Measurements from ENCODE around the gene ELF5. TPM values are rescaled to one million over a fixed set of nuclear protein-coding genes. Genes with fewer than 3 reads are reported as not detected.

Gene ELF5
- total and polyA plus RNA-seq, 9 donors = 0.07 to 2.8 (median 0.15) TPM; not detected in 4

DNA sequence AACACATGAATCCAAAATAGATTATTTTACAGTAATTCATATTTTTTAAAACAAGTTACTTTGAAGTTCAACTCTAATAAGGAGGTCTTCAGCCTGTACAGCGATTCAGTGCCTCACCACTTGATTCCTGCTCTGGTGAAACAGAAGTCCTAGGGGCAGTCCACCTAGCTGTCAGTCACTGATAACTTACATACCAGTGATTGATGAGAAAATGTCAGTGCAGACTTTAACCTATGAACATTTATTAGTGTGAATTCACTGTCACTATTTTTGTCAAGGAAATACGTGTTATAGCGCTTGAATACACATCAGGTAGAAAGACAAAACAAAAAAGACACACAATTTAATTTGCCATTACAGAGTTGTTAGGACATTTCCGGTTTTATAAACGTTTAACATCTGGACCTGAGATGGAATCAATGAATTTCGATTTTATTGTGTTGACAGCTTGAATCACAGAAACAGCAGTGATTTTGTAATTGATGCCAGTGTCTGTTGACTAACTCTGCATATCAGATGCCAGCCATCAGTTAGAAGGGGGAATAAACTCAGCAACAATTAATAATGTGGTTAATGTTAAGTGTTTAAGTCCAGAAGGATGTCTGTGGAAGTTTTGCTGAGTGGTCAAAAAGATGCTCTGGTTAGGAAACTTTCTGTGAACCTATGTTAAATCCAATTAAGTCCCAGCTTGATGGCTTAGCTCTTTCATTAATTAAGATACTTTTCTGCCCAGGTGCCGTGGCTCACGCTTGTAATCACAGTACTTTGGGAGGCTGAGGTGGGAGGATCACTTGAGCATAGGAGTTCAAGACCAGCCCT is 34.5 kb downstream of the ELF5 start:
- Histone ChIP-seq H3K4me3 (ENCODE audit: low read length) (no peak overlapping the region), H3K9me3 (replicated peaks; ENCODE audit: control insufficient read depth, low read depth, low read length) (no peaks in the 10 kb centered on the region), H3K27me3 (ENCODE audit: control insufficient read depth, insufficient read depth, low read length) (peaks cover 2% of the 10 kb centered on the region), H3K4me1 (ENCODE audit: control insufficient read depth, insufficient read depth, low read length) (peaks cover 6% of the 10 kb centered on the region), H3K36me3 (ENCODE audit: control insufficient read depth, insufficient read depth, low read length) (no peaks in the 10 kb centered on the region), H3K27ac (ENCODE audit: low read length) (no peak overlapping the region)
- no peak for DNase-seq
- 61% methylated on average over 3 of the region's 8 CpGs for WGBS (ENCODE audit: insufficient coverage)

DNA sequence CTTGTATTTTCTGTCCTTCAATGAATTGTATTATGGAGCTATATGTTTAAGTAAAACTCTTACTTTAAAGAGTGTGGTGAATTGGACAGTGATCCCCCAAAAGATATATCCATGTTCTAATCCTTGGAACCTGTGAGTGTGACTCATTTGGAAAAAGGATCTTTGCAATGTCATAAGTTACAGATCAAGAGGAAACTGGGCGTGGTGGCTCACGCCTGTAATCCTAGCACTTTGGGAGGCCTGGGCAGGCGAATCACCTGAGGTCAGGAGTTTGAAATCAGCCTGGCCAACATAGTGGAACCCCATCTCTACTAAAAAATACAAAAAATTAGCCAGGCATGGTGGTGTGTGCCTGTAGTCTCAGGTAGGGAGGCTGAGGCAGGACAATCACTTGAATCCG is 36.7 kb downstream of the ELF5 start:
- H3K27ac ChIP-seq (ENCODE audit: low read length) = no peak overlapping the region
- whole genome bisulfite sequencing (ENCODE audit: insufficient coverage) = 100% methylated on average over 1 of the region's 4 CpGs

DNA sequence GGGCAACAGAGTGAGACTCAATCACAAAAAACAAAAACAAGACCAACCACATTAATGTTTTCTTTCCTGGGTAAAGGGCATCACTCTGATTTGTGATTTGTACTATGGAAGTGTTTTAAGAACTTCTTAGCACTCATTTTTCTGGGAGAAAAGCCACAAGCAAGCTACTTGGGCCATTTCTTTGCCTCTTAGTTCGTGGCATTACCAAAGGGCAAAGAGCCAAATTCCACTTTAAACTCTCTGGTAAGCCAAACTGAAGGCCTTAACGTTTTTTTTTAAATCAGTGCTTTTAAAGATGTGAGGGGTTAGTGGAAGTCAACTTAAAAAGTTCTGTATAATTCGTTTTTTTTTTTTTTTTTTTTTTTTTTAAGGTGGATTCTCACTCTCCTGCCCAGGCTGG is 37.9 kb downstream of the ELF5 start:
- no peak for DNase-seq
- Histone ChIP-seq H3K4me1 (ENCODE audit: control insufficient read depth, insufficient read depth, low read length) (peaks cover 6% of the 10 kb centered on the region), H3K27me3 (ENCODE audit: control insufficient read depth, insufficient read depth, low read length) (peaks cover 2% of the 10 kb centered on the region), H3K9me3 (replicated peaks; ENCODE audit: control insufficient read depth, low read depth, low read length) (no peaks in the 10 kb centered on the region), H3K4me3 (ENCODE audit: low read length) (no peak overlapping the region), H3K36me3 (ENCODE audit: control insufficient read depth, insufficient read depth, low read length) (peaks cover 18% of the 10 kb centered on the region), H3K27ac (ENCODE audit: low read length) (no peak overlapping the region)
- 56% methylated on average over 1 of the region's 3 CpGs for WGBS (ENCODE audit: insufficient coverage)

More for the DNA sequence above, 36.7 kb downstream of the ELF5 start:
- no peak for DNase-seq
- H3K9me3 ChIP-seq (replicated peaks; ENCODE audit: control insufficient read depth, low read depth, low read length) = no peaks in the 10 kb centered on the region
- peaks cover 10% of the 10 kb centered on the region for H3K36me3 ChIP-seq (ENCODE audit: control insufficient read depth, insufficient read depth, low read length)
- peaks cover 6% of the 10 kb centered on the region for H3K4me1 ChIP-seq (ENCODE audit: control insufficient read depth, insufficient read depth, low read length)
- H3K4me3 ChIP-seq (ENCODE audit: low read length) = no peak overlapping the region
- H3K27me3 ChIP-seq (ENCODE audit: control insufficient read depth, insufficient read depth, low read length) = peaks cover 2% of the 10 kb centered on the region

DNA sequence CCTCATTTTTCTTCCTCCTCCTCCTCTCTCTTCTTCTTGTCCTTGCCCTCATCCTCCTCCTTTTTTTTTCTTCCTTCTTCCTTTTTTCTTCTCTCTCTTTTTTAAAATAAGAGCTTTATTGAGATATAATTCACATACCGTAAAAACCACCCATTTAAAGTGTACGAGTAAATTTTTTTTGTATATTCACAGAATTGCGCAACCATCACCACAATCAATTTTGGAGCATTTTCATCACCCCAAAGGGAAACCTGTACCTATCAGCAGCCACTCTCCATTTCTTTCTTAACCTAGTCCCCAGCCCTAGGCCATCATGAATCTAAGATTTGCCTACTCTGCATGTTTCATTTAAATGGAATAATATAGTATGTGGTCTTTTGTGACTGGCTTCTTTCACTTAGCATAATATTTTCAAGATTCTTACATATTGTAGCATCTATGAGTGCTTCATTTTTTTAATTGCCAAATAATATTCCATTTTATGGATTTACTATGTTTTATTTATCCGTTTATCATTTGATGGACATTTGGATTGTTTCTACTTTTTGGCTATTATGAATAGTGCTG is 39.9 kb downstream of the ELF5 start:
- Histone ChIP-seq H3K36me3 (ENCODE audit: control insufficient read depth, insufficient read depth, low read length) (peaks cover 35% of the 10 kb centered on the region), H3K9me3 (replicated peaks; ENCODE audit: control insufficient read depth, low read depth, low read length) (peaks cover 4% of the 10 kb centered on the region), H3K4me3 (ENCODE audit: low read length) (no peak overlapping the region), H3K4me1 (ENCODE audit: control insufficient read depth, insufficient read depth, low read length) (peaks cover 6% of the 10 kb centered on the region), H3K27ac (ENCODE audit: low read length) (no peak overlapping the region), H3K27me3 (ENCODE audit: control insufficient read depth, insufficient read depth, low read length) (no peaks in the 10 kb centered on the region)
- WGBS (ENCODE audit: insufficient coverage) = no CpG with 5 or more reads among the region's 4 CpGs
- no peak for DNase-seq

DNA sequence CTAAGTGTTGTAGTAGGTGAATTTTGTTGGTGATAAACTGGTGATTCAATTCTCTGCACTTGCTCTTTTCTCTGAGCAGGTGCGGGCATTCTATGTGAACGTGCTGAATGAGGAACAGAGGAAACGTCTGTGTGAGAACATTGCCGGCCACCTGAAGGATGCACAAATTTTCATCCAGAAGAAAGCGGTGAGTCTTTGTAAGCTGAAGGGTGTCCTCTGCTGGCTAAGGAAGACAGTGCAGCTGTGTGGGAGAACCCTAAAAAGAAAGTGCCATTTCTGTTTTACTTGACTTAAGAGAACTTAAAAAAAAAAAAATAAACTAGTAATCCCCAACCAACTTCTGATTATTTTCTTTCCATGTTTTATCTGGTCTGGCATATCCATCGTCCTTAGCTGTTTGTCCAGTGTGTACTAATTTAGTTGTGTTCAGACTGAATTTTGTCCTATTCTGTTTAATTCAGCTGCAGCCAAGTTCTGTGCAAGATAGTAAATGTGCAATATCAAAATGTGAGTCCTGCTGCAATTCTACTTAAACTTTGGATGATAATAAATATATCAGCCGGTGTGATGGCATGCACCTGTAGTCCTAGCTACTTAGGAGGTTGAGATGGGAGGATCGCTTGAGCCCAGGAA is 45.3 kb downstream of the ELF5 start:
- Histone ChIP-seq H3K4me3 (ENCODE audit: low read length) (no peak overlapping the region), H3K4me1 (ENCODE audit: control insufficient read depth, insufficient read depth, low read length) (peaks cover 3% of the 10 kb centered on the region), H3K36me3 (ENCODE audit: control insufficient read depth, insufficient read depth, low read length) (peaks cover 62% of the 10 kb centered on the region), H3K27ac (ENCODE audit: low read length) (no peak overlapping the region), H3K9me3 (replicated peaks; ENCODE audit: control insufficient read depth, low read depth, low read length) (peaks cover 8% of the 10 kb centered on the region), H3K27me3 (ENCODE audit: control insufficient read depth, insufficient read depth, low read length) (no peaks in the 10 kb centered on the region)
- 94% methylated on average over 6 of the region's 8 CpGs for WGBS (ENCODE audit: insufficient coverage)
- no peak for DNase-seq

DNA sequence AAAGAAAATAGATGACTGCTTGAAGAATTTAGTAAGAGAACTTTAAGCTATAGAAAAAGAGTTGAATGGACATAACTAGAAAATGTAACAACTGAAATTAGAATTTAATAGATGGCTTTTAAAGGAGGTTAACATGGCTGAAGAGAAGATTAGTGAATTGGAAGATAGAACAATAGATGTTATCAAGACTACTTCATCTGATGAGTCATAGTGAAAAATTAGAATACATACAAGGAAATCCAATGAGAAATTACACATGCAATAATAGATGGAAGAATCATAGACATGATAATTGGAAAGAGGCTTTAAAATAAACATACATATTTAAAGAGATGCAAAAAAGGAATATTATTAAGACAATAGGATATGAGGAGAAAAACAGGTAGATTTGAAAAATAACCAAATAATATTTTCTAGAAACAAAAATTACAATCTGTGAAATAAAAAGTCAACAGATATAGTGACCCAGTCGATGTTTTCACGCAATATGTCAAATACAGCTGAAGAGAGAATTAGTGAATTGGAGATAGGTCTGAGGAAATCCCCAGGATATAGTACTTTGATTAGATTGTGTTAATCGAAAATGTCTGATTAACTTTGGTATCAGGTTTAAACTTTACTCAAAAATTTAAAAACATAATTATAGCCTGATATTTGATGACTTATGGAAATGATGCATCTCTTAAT is 46.6 kb downstream of the ELF5 start:
- no CpG with 5 or more reads among the region's 3 CpGs for WGBS (ENCODE audit: insufficient coverage)
- H3K27me3 ChIP-seq (ENCODE audit: control insufficient read depth, insufficient read depth, low read length) = no peaks in the 10 kb centered on the region
- H3K4me1 ChIP-seq (ENCODE audit: control insufficient read depth, insufficient read depth, low read length) = peaks cover 3% of the 10 kb centered on the region
- DNase-seq = no peak
- H3K27ac ChIP-seq (ENCODE audit: low read length) = no peak overlapping the region
- no peak overlapping the region for H3K4me3 ChIP-seq (ENCODE audit: low read length)
- H3K36me3 ChIP-seq (ENCODE audit: control insufficient read depth, insufficient read depth, low read length) = peaks cover 62% of the 10 kb centered on the region
- peaks cover 8% of the 10 kb centered on the region for H3K9me3 ChIP-seq (replicated peaks; ENCODE audit: control insufficient read depth, low read depth, low read length)

DNA sequence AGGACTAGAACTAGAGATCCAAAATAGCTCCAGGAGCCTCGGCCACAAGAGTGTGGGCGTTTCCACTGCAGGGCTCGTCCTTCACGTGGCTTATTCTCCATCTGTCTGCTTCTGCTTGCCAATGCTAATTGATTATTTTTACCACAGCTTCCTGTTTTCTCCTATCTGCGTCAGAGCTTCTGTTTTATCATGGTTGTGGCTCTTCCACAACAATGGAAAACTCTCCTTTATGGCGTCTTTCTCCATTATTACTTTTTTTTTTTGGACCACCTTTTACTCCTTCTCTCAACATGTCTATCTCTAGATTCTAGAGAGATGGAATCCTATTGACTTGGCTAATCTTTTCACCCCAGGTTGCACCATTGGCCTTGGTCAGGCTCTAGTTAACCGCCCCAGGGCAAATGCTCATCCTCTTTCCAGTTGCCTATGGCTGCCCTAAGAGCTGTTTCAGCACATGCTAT is 49.0 kb downstream of the ELF5 start:
- no peaks in the 10 kb centered on the region for H3K27me3 ChIP-seq (ENCODE audit: control insufficient read depth, insufficient read depth, low read length)
- WGBS (ENCODE audit: insufficient coverage) = 69% methylated on average over 6 of the region's 7 CpGs

DNA sequence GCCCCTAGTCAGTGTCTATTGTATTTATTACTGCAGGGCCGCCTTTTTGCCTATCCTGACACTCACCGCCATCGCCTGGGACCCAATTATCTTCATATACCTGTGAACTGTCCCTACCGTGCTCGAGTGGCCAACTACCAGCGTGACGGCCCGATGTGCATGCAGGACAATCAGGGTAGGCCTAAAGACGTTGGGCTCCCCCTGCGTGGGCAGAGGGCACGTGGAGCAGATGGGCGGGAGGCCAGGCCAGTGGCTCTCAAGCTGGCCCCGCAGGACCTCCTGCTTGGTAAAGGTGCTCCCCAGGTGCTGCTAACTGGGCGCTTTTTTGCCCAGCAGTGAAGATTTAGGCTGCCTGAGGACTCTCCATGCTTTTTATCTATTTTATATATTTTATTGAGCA is 52.4 kb downstream of the ELF5 start:
- no peak for DNase-seq
- Histone ChIP-seq H3K9me3 (replicated peaks; ENCODE audit: control insufficient read depth, low read depth, low read length) (peaks cover 4% of the 10 kb centered on the region), H3K27ac (ENCODE audit: low read length) (no peak overlapping the region), H3K27me3 (ENCODE audit: control insufficient read depth, insufficient read depth, low read length) (no peaks in the 10 kb centered on the region), H3K36me3 (ENCODE audit: control insufficient read depth, insufficient read depth, low read length) (peaks cover 59% of the 10 kb centered on the region), H3K4me1 (ENCODE audit: control insufficient read depth, insufficient read depth, low read length) (no peaks in the 10 kb centered on the region), H3K4me3 (ENCODE audit: low read length) (no peak overlapping the region)
- 92% methylated on average over 13 of the region's 14 CpGs for WGBS (ENCODE audit: insufficient coverage)

More for the DNA sequence above, 49.0 kb downstream of the ELF5 start:
- peaks cover 3% of the 10 kb centered on the region for H3K4me1 ChIP-seq (ENCODE audit: control insufficient read depth, insufficient read depth, low read length)
- H3K4me3 ChIP-seq (ENCODE audit: low read length) = no peak overlapping the region
- no peak overlapping the region for H3K27ac ChIP-seq (ENCODE audit: low read length)
- H3K9me3 ChIP-seq (replicated peaks; ENCODE audit: control insufficient read depth, low read depth, low read length) = peaks cover 8% of the 10 kb centered on the region
- peaks cover 58% of the 10 kb centered on the region for H3K36me3 ChIP-seq (ENCODE audit: control insufficient read depth, insufficient read depth, low read length)
- no peak for DNase-seq

DNA sequence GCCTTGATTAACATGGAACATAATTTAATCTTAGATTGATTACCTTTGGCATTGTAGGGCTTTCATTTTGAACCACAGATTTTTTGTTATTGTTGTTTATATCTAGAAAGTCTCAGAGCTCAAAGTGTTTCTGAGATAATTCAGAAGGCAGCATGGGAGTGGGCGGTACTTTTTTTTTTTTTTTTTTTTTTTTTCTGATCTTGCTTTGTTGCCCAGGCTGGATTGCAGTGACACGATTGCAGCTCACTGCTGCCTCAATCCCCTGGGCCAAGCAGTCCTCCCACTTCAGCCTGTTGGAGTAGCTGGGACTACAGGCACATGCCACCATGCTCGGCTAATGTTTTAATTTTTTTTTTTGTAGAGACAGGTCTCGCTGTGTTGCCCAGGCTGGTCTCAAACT is 53.3 kb downstream of the ELF5 start:
- H3K9me3 ChIP-seq (replicated peaks; ENCODE audit: control insufficient read depth, low read depth, low read length) = no peaks in the 10 kb centered on the region
- H3K4me3 ChIP-seq (ENCODE audit: low read length) = no peak overlapping the region
- no peaks in the 10 kb centered on the region for H3K27me3 ChIP-seq (ENCODE audit: control insufficient read depth, insufficient read depth, low read length)
- 100% methylated on average over 1 of the region's 4 CpGs for WGBS (ENCODE audit: insufficient coverage)
- DNase-seq = no peak
- no peaks in the 10 kb centered on the region for H3K4me1 ChIP-seq (ENCODE audit: control insufficient read depth, insufficient read depth, low read length)
- peaks cover 58% of the 10 kb centered on the region for H3K36me3 ChIP-seq (ENCODE audit: control insufficient read depth, insufficient read depth, low read length)
- H3K27ac ChIP-seq (ENCODE audit: low read length) = no peak overlapping the region

All from muscle of leg (tissue), 11 donors.